CD4-positive, alpha-beta T cell treated with Interleukin-12 subunit alpha and Interleukin-12 subunit beta, for 1 hour (primary cell): Measurements from ENCODE around the gene CUL2.
"Not testable (repeated sequence)": the region's sequence is repeated elsewhere in the genome, so short reads cannot be mapped to it uniquely, and the experiment has no call there.

Experiments used
- DNase-seq: peaks from one replicate; pipeline ENCODE4 v3.0.0-alpha.2; 2020

CUL2 gene

DNA sequence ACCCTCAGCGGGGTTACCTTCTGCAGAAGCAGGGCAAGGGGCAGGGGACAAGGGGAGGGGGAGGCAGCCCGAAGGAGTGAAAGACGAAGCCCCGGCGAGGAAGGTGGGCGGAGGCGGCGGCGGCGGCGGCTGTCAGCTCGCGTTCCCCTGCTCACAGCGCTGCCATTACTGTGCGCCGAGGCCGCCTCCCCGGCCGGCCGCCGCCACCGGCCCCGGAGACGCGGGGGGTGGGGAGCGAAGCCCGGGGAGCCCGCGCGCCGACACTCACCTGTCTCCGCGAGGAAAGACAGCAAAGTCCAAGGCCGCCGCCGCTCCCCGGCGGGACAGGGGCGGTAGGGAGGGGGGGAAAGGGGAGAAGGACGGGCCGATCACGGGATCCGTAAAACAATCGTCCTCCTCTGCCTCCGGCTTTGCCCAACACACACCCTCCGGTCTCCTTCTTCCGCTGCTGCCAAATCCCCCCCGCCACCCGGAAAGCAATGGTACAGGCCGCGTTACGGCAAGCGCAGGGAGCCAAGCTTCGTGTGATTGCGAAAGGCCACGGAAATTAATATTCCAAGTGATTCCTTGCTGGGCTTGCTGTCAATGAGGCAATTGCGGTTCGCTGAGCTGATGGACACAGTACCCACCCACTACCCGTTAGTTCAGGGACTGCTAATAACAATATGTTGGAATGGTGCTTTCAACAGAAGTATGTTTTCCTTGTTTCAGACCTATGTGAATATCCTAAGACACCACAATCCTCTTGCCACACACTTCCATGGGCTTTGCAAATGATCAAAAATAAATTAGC, at the start of gene CUL2:
Gene CUL2 (minus strand): TSS at position 180 of the 793 bp plus-strand sequence. CDS start 19,024 bp downstream, outside the sequence.
- peak; percentile 94 for DNase-seq

DNA sequence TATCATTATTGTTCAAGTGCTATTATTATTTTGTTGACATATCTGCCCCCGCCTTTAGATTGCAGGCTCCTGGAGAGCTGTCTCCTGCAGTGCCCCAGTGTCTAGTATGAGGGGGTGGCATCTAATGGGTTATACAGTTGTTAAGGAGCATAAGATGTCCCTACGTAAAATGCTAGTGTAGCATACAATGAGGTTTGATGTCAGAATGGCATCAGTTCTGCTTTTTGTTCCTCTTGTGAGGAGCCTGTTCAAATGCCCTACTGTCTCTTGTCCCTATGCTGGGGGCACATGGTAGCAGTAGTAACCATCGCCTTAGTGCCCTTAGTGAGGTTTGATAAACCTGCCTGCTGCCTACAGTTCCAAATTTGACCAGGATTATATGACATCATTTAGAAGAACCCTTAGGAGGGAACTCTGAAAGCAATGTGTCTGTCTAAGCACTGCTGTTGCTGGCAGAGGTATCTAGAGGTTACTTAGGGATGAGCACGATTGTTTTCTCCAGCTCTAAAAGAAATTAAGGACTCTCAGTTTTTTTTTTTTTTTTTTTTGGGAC, 46.2 kb upstream of the CUL2 start:
- no peak for DNase-seq

DNA sequence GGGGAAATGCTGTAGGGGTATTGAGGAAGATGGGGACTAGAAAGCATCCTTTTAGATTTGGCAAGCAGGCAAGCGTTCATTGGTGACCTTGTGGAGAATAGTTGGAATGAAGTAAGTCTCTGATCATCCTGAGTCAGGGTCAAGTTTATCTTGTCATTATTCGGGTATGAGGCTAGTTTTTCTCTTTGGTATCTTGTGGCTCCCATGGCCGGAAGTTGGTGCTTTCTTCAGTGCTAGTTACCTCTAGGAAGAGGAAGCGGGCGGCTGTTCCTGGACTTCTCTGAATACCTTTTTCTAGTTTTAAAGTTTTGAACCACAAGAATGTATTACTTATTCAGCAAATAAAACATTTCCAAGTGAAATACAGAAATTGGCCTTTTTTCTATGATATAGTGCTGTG, 45.7 kb upstream of the CUL2 start:
- peak; percentile 40 for DNase-seq

GRCh38 chr10:35133586-35133985, 43.4 kb upstream of the CUL2 start:
- no peak for DNase-seq

DNA sequence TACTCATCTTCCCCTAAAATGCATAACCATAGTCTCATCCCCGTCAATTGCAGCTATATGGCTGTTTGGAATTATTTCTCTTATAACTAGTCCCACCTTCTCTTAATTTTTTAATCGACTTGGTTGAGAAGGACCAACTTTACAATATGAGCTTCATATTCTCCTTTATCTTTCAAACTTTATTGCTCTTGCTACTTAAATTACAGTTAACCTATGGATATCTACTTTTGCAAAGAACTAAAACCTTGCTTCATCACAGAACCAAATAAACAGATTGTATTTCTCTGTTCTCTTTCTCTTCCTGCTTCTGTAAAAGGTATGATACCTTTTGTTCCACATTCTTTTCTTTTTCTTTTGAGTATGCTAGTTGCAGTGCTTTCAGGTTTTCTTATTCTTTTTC, 42.6 kb upstream of the CUL2 start:
- DNase-seq, result no peak

DNA sequence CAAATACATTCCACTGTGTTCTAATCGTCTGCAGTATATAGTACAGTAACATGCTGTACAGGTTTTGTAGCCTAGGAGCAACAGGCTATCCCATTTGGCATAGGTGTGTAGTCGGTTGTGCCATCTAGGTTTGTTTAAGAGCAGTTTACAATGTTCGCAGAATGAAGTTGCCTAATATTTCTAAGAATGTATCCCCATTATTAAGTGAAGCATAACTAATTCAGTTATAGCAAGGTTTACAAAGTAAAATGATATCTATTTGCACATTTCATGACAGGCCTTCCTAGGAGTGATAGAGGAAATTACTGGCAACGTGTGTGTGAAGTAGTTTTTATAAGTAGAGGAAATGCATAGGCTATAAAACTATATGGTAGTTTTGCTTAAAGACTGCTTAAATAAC, 40.5 kb upstream of the CUL2 start:
- DNase-seq, result no peak

- no peak for DNase-seq
These were observed 39.1 kb upstream of the CUL2 start for GRCh38 chr10:35129185-35129674.

- peak; percentile 62 for DNase-seq
These were observed 37.2 kb upstream of the CUL2 start for GRCh38 chr10:35127289-35127891.

DNA sequence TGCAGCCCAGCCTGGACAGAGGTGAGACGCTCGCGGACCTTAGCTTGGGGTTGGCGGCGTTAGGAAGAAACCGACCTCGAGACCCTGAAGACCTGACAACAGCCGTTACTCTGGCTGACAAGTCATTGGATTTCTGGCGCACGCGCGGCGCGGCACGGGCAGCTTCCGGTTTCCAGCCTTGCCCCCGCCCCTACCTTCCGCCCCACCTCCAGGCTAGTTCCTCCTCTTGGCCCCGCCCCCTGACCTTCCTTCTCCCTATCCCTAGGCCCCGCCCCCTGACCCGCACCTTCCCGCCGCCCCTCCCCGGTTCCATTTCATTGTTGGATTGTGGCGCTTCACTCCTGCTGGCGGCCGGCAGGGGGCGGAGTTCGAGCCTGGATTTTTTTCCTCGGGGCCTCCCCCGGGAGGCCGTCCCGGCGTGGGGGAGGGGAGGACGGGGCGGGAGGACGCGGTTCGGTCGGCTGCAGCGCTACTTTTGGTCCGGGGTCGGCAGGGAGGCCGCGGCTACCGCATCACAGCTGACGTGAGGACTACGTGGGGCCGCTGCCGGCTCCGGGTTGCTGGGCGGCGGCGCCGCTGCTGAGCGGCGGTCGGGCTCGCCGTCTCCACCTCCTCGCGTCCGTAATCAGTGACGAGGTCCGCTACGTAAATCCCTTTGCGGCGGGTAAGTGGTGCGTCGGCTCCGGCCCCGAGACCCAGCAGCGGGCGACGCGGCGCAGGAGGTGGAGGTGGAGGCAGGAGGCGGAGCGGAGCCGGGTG, 36.6 kb upstream of the CUL2 start, which contains the start of gene CREM:
Gene CREM (plus strand): TSS at position 317 of the 759 bp plus-strand sequence. CDS start 10,990 bp downstream, outside the sequence.
- peak; percentile 98 for DNase-seq

- no peak for DNase-seq
These were observed 36.0 kb upstream of the CUL2 start for GRCh38 chr10:35126062-35126529.

DNA sequence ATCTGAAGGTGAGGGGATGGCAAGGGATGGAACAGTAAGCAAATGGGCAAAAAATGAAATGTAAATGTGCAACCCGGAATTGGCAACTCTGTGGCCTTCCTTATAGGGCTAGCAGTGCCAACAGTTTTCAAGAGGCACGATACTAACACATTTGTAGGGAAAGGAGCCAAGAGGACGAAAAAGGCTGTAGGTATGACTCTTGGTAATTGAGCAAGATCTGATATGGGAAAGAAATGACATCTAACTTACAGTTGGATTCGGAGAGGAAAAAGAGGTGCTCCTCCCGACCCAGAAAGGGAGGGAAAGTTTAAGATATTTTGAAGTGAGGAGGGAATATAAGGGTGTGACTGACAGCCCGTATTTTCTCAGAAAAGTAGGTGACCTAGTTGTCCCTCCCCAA, 34.4 kb upstream of the CUL2 start:
- no peak for DNase-seq

GRCh38 chr10:35119378-35119777, 29.2 kb upstream of the CUL2 start:
- DNase-seq, result no peak

GRCh38 chr10:35112571-35112970, 22.4 kb upstream of the CUL2 start:
- DNase-seq, result no peak

- DNase-seq, result no peak
These were observed 13.7 kb upstream of the CUL2 start for GRCh38 chr10:35103882-35104281.

- no peak for DNase-seq
These were observed 7.4 kb upstream of the CUL2 start for GRCh38 chr10:35097510-35097909.

DNA sequence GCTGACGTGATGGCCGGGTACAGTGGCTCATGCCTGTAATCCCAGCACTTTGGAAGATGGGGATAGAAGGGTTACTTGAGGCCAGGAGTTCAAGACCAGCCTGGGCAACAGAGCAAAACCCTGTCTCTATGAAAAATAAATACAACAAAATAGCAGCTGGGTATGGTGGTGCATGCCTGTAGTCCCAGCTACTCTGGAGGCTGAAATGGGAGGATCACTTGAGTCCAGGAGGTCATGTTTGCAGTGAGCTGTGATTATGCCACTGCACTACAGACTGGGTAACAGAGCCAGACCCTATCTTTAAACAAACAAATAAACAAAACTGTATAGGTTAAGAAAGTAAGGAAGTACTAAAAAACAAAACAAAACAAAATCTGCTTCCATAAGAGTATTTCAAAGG, 6.2 kb upstream of the CUL2 start:
- DNase-seq, result no peak

DNA sequence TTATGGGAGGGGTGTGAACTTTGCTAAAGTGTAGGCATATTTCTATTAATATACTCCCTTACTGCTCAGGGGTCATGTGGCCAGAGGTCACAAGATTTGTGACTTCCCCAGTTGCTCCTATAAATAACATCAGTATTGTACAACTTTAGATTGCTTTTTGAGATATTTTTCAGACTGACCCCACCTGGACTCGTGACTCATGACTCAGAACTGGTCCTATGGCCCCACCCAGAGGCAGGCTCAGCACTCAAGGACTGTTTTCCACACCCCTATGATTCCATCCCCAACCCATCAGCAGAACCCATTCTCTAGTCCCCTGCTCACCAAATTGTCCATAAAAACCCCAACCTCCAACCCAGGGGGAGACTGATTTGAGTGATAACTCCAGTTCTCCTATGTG, 2.7 kb upstream of the CUL2 start:
- DNase-seq, result no peak

GRCh38 chr10:35091994-35092790, 2.1 kb upstream of the CUL2 start:
- no peak for DNase-seq

GRCh38 chr10:35089611-35090161, 455 bp downstream of the CUL2 start:
- DNase-seq, result peak; percentile 27

- no peak for DNase-seq
These were observed 6.9 kb downstream of the CUL2 start for GRCh38 chr10:35083242-35083641.

GRCh38 chr10:35080261-35080660, 9.9 kb downstream of the CUL2 start:
- not testable (repeated sequence) for DNase-seq

- no peak for DNase-seq
These were observed 10.4 kb downstream of the CUL2 start for GRCh38 chr10:35079763-35080162.
